Astrocyte of the spinal cord (primary cell): ENCODE measurements around the gene EPHB3.

Experiments used
- DNase-seq: peaks from one replicate; pipeline ENCODE4 v3.0.0; 2011; ENCODE audit warnings: low read depth, low spot score
- H3K4me3 ChIP-seq: 2 replicates; pipeline ENCODE4 v1.5.1; 2011; ENCODE audit warnings: low read depth, mild to moderate bottlenecking, low read length, moderate library complexity
- in situ Hi-C: cut with HindIII; loops from 2 replicates; pipeline ENCODE4 v1.10.0; 2017; ENCODE audit warnings: low sequenced_read_pairs
- TF ChIP-seq, protein P1 (sequence below): IDR thresholded peaks from 2 replicates; pipeline ENCODE4 v1.5.1; 2012; ENCODE audit warnings: low read depth, mild to moderate bottlenecking, low read length, inconsistent platforms

The EPHB3 gene

DNA sequence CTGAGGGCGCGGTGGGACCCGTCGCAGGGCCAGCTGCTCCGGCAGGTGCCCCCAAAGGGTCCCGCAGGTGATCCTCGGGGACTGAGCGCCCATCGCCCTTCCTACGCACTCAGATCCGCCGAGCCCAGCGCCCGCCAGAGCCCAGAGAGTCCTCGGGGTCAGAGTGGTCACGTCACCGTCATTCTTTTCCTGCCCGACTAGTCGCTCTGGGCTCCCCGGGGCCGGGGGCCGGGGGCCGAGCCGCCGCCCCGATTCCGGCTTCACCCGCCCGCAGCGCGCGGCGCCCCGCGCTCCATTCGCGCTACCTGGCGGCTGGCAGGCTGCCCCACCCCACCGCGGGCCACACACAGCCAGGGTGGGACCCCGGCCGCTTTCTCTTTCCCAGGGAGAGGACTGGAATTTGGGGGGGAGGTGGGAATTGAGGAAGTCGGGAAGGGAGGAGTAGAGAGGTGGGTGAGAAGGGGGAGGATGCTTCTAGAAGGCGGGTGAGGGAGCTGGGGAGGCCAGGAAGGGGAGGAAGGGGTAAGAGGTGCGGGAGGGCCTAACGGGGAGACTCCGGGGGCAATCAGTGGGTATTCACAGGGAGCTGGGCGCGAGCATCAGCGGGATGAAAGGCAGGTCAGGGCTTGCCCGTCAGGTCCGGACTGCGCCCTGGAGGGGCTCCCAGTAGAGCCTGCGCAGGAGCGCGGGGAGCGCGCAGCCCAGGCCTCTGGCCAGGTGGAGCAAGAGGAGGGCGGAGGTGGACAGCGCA, 36.1 kb upstream of the EPHB3 start:
- in situ Hi-C loops = no loop called here

DNA sequence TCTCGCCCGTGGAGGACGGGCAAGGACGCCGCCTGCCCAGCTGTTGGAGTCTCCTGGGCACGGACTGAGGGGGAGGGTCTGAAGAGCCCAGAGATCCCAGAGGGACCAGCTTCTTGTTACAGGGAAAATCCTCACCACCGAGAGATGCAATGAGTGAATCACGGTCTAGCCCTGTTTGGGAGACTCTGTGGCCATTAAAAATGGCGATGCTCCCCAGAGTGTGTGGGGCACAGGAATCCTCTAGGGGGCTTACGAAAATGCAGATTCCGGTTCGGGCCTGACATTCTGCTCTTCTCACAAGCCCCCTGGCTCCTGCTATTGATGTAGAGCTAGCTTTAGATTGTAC, 35.5 kb upstream of the EPHB3 start:
- TF ChIP-seq, protein P1, sequence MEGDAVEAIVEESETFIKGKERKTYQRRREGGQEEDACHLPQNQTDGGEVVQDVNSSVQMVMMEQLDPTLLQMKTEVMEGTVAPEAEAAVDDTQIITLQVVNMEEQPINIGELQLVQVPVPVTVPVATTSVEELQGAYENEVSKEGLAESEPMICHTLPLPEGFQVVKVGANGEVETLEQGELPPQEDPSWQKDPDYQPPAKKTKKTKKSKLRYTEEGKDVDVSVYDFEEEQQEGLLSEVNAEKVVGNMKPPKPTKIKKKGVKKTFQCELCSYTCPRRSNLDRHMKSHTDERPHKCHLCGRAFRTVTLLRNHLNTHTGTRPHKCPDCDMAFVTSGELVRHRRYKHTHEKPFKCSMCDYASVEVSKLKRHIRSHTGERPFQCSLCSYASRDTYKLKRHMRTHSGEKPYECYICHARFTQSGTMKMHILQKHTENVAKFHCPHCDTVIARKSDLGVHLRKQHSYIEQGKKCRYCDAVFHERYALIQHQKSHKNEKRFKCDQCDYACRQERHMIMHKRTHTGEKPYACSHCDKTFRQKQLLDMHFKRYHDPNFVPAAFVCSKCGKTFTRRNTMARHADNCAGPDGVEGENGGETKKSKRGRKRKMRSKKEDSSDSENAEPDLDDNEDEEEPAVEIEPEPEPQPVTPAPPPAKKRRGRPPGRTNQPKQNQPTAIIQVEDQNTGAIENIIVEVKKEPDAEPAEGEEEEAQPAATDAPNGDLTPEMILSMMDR = peak; percentile 0
- in situ Hi-C loops = no loop called here
- DNase-seq = no peak
- H3K4me3 ChIP-seq = no peak overlapping the region

More for the DNA sequence above, 36.1 kb upstream of the EPHB3 start:
- no peak for DNase-seq
- H3K4me3 ChIP-seq = peak overlapping the region; percentile 28
- TF ChIP-seq, protein P1 = no peak

DNA sequence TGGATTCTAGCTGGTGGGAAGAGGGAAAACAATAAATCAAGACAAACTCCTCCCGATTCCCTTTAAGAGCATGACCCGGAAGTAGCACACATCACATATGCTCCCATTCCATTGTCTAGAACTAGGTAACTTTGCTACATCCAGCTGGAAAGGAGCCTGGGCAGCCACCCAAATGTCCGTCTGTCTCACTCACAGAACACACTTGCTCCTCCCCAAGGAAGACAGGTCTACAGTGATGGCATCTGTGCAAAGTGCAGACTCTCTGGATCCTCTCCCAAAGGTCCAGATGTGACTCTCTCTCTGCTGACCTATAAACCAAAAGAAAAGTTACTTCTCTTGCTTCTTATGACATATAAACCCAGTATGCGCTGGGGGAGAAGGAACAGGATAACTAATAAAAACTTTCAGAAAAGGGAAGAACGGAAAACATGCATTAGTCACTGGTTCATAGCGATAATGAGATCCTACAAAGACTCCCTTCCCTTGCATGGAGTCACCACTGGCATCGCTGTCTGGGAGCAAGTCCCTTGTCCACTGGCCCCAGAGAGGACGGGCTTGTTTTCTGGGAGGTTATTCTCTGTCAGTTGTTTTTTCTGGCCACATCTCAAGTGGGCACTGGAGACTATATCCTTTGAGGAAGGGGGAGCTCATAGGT, 29.8 kb upstream of the EPHB3 start:
- H3K4me3 ChIP-seq = no peak overlapping the region
- in situ Hi-C loops = no loop called here
- no peak for DNase-seq
- TF ChIP-seq, protein P1 = no peak

DNA sequence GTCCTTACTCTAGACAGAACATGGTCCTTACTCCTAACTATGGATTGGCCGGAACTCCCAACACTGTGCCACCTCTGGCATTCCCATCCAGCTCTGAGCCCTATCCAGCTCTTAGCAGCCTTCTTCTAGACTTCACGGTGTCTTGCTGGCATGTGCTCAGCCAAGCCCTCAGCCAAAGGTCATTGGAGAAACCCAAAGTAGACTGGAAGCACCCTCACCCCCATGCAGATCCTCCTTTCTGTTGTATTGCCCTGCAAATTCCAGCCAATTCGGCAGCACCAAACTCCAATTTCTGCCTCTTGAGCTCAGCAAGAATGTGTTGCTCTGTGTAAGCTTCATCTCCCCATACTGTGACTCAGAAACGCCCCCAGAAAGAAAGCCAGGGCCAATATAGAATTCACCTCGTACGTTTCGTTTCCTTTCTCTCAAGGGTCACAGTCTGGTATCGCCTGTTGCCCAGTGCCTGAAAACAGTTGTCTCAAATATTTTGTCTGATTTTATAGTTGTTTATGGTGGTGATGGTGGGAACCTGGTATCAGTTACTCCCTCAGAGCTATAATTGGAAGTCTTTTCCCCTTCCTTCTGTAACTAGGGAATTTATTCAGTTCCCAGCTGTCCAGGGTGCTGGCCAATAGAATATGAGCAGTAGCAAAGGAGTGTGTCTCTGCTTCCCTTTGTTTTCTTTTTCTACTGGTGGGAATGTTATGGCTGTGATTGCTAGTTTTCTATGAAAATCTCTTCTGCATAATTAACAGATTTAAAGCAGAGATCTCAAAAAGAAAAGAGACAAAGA, 28.4 kb upstream of the EPHB3 start:
- no peak overlapping the region for H3K4me3 ChIP-seq
- TF ChIP-seq, protein P1 = no peak
- in situ Hi-C loops = no loop called here
- no peak for DNase-seq

DNA sequence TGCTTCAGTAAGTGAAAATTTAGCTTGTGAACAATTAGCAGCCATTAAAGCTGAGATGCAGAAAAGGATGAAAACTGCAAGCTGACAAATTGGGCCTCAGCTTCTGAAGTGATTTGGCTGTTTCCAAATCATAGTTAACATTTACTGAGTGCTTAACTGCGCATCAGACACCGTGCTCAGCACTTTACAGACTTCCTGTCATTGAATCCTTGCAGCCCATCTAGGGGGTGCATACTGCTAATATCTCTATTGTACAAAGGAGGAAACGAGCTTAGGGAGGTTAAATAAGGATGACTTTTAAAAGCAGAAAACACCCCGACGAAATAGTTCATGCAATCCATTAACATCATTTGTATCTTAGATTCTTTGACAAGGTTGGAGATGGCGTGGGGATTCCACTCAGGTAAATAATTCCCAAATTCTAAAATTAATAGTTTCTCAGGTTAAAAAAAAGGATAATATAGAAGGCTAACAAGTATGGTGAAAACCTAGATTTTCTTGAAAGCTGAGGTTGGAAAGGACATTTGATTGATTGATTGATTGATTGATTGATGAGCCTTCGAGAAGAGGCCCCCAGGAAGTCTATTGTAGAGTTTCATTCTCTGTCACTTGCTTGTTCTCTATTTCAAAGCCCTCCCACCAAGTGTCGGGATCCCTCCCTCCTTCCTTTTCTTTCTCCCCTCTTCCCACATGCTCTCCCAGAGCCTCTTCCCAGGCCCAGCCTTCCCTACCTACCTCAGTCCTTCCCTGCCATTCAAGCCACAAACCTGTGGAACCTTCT, 23.5 kb upstream of the EPHB3 start:
- in situ Hi-C loops = no loop called here
- no peak overlapping the region for H3K4me3 ChIP-seq
- no peak for DNase-seq
- TF ChIP-seq, protein P1 = no peak
